ENCODE data around the gene CCDC160. TPM values are rescaled to one million over a fixed set of nuclear protein-coding genes. Genes with fewer than 3 reads are reported as not detected.

Gene CCDC160
- total and polyA plus RNA-seq, 2 of the 8 experiments (the other 6 are each of a cell fraction or from before 2014, with no cell fraction given) = 0.92 to 2.6 TPM

GRCh38 chrX:134294548-134294947 lies 57.6 kb downstream of the CCDC160 start:
- no peak overlapping the region for H3K9ac ChIP-seq (replicated peaks in 1 of 4; ENCODE audit: extremely low read depth in 1 of 4, low read depth in 3 of 4, low read length in 3 of 4)
- no peak overlapping the region for H2BK15ac ChIP-seq (ENCODE audit: low read length)
- no peak overlapping the region for H3K18ac ChIP-seq (ENCODE audit: extremely low read depth, low read length)
- H3K14ac ChIP-seq (ENCODE audit: insufficient read length) = no peak overlapping the region
- H3K9me3 ChIP-seq (ENCODE audit: insufficient read depth in 2 of 2, low read depth in 1 of 2, low read length in 1 of 2) = no peaks in the 10 kb centered on the region
- H4K8ac ChIP-seq (ENCODE audit: extremely low read depth, insufficient read depth, low read length) = no peak overlapping the region
- no peak overlapping the region for H2AFZ ChIP-seq (ENCODE audit: low read length)
- no peaks in the 10 kb centered on the region for H3K79me2 ChIP-seq (ENCODE audit: control insufficient read depth in 1 of 2, insufficient read depth in 2 of 2, low read length in 2 of 2)
- H3K27ac ChIP-seq (ENCODE audit: low read depth, low read length) = no peak overlapping the region
- no peak overlapping the region for H3K56ac ChIP-seq (replicated peaks; ENCODE audit: insufficient read length, low read depth, low read length)
- H4K91ac ChIP-seq (replicated peaks; ENCODE audit: insufficient read length, low read length) = no peak overlapping the region
- no peak overlapping the region for H3K4ac ChIP-seq (replicated peaks; ENCODE audit: insufficient read length, low read depth, low read length)
- no peaks in the 10 kb centered on the region for H4K20me1 ChIP-seq (replicated peaks in 1 of 2; ENCODE audit: control insufficient read depth in 1 of 2, insufficient read depth in 2 of 2, low read length in 2 of 2)
- no peak overlapping the region for H2BK5ac ChIP-seq (ENCODE audit: low read depth, low read length)
- H2BK20ac ChIP-seq (ENCODE audit: low read length) = no peak overlapping the region
- FAIRE-seq = no peak
- no peak for DNase-seq (ENCODE audit: low read depth in 1 of 2, low spot score in 2 of 2)
- POLR2A ChIA-PET (ENCODE audit: partially characterized antibody) = no interaction called here
- H3K23me2 ChIP-seq (ENCODE audit: low read depth, low read length) = no peaks in the 10 kb centered on the region
- H2BK12ac ChIP-seq (ENCODE audit: low read depth, low read length) = no peak overlapping the region
- H3K4me3 ChIP-seq (ENCODE audit: extremely low read depth in 1 of 4, insufficient read depth in 2 of 4, low read depth in 3 of 4, low read length in 4 of 4) = no peak overlapping the region
- no peak overlapping the region for H4K5ac ChIP-seq (ENCODE audit: insufficient read length, low read depth, low read length)
- no peaks in the 10 kb centered on the region for H3K4me1 ChIP-seq (replicated peaks in 1 of 4; ENCODE audit: control insufficient read depth in 3 of 4, insufficient read depth in 4 of 4, low read length in 3 of 4)
- no peak overlapping the region for H2BK120ac ChIP-seq (replicated peaks; ENCODE audit: low read depth, low read length)
- H3K4me2 ChIP-seq (ENCODE audit: insufficient read depth in 1 of 2, low read depth in 2 of 2, low read length in 2 of 2) = no peak overlapping the region
- H3K23ac ChIP-seq (ENCODE audit: insufficient read length) = no peak overlapping the region
- TF ChIP-seq CHD2 (IDR thresholded peaks at IDR 0.05; ENCODE audit: low read length) (no peak), RAD21 (IDR thresholded peaks at IDR 0.05 in 1 of 2, conservative IDR thresholded peaks at IDR 0.05 in 1 of 2; ENCODE audit: low read depth in 2 of 2, low read length in 2 of 2) (peak in 1 of 2 experiments; percentile 9; a peak in 1 of 4 replicates), KDM1A (IDR thresholded peaks at IDR 0.05; ENCODE audit: borderline replicate concordance, low read length) (no peak), KDM4A (IDR thresholded peaks at IDR 0.05; ENCODE audit: low read depth, low read length, severe bottlenecking) (no peak), YY1 (IDR thresholded peaks at IDR 0.05; ENCODE audit: low read depth, low read length) (no peak), CBX5 (IDR thresholded peaks at IDR 0.05; ENCODE audit: low read depth, low read length) (no peak), EZH2 (IDR thresholded peaks at IDR 0.05; ENCODE audit: low read depth, low read length, severe bottlenecking) (no peak), CTBP2 (IDR thresholded peaks at IDR 0.05; ENCODE audit: borderline replicate concordance, insufficient read depth, insufficient read length, low read length) (no peak)
- no peaks in the 10 kb centered on the region for H3K36me3 ChIP-seq (ENCODE audit: control insufficient read depth in 2 of 4, insufficient read depth in 4 of 4, low read length in 3 of 4)
- H3K27me3 ChIP-seq (replicated peaks in 1 of 4; ENCODE audit: control insufficient read depth in 3 of 4, extremely low read depth in 1 of 4, insufficient read depth in 3 of 4, low read length in 3 of 4) = no peaks in the 10 kb centered on the region
- H3K79me1 ChIP-seq (ENCODE audit: low read depth, low read length) = no peaks in the 10 kb centered on the region
- no peak overlapping the region for H2AK5ac ChIP-seq (ENCODE audit: low read depth, low read length)
- CTCF ChIA-PET (ENCODE audit: partially characterized antibody) = interaction anchor here (0.6 to 1.7 kb wide), 9 partner anchors 20 to 153 kb away, joined by 3 to 6 read pairs (median 3); no protein-coding TSS in a partner anchor

Data from H1 (cell line).